GM12891 (cell line): ENCODE results near the gene CLIC1.

Experiments used
- POLR2A ChIP-seq: IDR thresholded peaks from 2 replicates; pipeline ENCODE4 v1.6.1; 2011; ENCODE audit warnings: low read depth, low read length, control low read depth
- POLR2AphosphoS5 ChIP-seq: IDR thresholded peaks from 2 replicates; pipeline ENCODE4 v1.6.1; 2011; ENCODE audit warnings: low read depth, low read length, control low read depth
- SPI1 ChIP-seq: IDR thresholded peaks from 2 replicates; pipeline ENCODE4 v1.6.1; 2011; ENCODE audit warnings: low read depth, low read length, control low read depth
- TAF1 ChIP-seq: IDR thresholded peaks from 2 replicates; pipeline ENCODE4 v1.6.1; 2011; ENCODE audit warnings: low read depth, low read length, control low read depth

- TF ChIP-seq POLR2AphosphoS5, result no peak
- no peak for TF ChIP-seq SPI1
- TF ChIP-seq POLR2A, result no peak
- TF ChIP-seq TAF1, result no peak
These were observed 22.9 kb downstream of the CLIC1 start for GRCh38 chr6:31713465-31713864.
